ENCODE measurements around the gene ALPK1.

GRCh38 chr4:112402098-112402497 is 104.9 kb downstream of the ALPK1 start:
- TF ChIP-seq, protein P1, sequence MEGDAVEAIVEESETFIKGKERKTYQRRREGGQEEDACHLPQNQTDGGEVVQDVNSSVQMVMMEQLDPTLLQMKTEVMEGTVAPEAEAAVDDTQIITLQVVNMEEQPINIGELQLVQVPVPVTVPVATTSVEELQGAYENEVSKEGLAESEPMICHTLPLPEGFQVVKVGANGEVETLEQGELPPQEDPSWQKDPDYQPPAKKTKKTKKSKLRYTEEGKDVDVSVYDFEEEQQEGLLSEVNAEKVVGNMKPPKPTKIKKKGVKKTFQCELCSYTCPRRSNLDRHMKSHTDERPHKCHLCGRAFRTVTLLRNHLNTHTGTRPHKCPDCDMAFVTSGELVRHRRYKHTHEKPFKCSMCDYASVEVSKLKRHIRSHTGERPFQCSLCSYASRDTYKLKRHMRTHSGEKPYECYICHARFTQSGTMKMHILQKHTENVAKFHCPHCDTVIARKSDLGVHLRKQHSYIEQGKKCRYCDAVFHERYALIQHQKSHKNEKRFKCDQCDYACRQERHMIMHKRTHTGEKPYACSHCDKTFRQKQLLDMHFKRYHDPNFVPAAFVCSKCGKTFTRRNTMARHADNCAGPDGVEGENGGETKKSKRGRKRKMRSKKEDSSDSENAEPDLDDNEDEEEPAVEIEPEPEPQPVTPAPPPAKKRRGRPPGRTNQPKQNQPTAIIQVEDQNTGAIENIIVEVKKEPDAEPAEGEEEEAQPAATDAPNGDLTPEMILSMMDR (conservative IDR thresholded peaks at IDR 0.05; ENCODE audit: low read depth, low read length): no peak
- TF ChIP-seq EZH2 (IDR thresholded peaks at IDR 0.05; ENCODE audit: borderline replicate concordance, low read depth, low read length, poor library complexity, severe bottlenecking): no peak

Data from A673 (cell line).